Measurements from ENCODE around the gene TRPM3.
"Not testable (repeated sequence)": the region's sequence is repeated elsewhere in the genome, so short reads cannot be mapped to it uniquely, and the experiment has no call there.

Gene TRPM3

DNA sequence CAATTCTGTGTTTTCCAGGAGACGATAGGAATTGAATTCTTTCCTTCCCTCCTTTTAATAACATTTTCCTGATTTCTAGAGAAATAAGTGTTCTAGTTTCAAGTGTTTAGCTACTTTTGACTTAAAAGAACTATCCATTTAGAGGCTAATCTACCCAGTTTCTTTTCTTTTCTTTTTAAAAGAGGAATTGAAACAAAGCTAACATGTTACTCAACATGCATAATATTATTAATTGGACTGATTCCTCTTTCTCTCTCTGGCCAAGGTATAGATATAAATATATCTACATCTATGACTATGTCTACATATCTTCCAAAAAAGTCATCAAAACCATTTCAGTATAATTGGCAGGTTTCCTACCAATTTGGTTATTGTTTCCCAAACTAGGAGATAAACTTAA, 309.8 kb downstream of the TRPM3 start:
- no peak for DNase-seq

DNA sequence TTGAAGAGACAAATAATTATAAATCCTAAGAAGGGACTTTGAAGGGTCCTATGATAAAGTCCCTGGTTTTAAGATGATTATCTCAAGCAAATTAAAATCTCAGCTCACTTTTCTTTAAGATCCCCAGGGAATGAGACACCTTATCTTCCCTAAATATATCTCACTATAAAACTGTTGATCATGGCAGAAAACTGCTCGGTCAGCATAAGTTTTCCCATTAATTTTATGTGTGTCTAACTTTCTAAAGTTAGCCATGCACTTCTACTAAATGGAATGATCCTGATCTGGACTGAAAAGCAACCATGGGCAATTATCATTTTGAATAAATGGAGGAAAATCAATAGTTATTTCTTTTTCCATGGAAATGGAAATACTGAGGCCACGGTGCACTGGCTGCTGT, 314.5 kb downstream of the TRPM3 start:
- DNase-seq, result no peak

- no peak for DNase-seq
Measured at GRCh38 chr9:70805949-70806348, 315.5 kb downstream of the TRPM3 start.

DNA sequence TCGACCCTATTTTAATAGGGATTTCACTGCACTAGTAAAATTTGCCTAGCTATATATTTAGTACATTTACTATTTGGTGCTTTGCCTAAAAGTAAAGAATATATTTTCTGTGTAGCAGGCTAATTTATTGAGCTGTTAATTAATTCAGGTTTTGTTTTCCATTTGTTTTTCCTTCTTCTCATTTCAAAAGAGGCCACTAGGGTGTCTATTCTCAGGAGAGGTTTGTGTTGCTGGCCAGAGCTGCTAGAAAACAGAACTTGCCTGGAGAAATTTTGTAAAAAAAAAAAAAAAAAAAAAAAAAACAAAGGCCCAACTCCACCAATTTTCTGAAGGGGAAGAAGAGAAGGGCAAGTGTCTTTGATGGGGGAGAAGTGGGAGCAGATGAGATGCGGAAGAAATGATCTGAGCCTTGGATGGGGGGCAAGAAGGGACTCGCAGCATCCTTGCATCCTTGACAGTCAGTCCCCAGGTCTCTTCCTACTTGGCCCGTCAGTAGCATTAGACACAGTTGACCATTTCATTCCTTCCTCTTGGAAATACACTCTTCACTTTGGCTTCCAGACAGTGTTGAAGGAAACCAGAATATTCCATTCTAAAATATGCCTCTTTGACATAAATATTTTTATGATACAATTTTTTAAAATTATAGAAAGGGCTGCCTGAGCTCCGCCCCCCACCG, 318.5 kb downstream of the TRPM3 start:
- DNase-seq, result no peak

DNA sequence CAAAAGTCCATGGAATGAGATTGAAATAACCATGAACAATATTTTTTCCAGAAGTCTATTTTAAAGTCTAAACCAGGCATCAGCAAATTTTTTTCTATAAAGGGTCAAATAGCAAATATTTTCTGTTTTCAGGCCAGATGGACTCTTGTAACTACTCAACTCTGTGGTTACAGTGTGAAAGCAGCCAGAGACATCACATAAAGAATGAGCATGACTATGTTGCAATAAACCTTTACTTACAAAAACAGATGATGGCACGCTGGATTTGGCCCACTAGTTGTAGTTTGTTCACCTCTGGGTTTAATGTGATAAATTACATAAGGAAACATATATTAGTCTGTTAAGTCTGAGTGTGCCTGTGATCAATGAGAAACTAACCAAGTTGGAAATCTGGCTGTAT, 319.2 kb downstream of the TRPM3 start:
- no peak for DNase-seq

DNA sequence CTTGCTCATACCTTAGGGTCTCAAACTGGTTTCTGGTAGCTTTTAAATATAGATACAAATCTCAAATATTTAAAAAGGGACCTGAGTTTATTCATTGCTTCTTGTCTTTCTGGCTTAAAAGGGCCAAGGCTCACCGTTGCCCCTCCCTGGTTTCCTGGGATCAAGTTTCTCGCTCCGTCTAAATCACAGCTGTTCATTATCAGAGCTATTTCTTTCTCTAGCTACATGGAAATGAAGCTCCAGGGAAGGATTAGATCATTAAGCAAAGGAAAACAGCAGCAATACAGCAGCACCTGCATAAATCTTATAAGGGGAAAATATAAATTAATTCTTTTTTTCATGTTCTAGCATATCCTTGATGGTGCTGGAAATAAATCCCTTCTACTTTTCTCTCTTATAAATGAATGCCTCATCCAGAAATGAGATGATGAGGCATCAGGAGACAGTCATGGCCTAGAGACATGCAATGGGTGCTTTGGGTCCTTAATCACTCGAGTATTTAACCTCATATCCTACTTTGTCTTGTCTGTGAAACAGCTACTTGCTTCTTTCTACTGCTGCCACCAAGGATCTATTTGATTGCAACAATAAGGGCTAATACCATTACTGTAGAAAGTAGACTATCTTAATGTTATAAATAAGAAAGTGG, 320.1 kb downstream of the TRPM3 start:
- DNase-seq, result no peak

- no peak for DNase-seq
Measured at GRCh38 chr9:70798018-70798417, 323.4 kb downstream of the TRPM3 start.

DNA sequence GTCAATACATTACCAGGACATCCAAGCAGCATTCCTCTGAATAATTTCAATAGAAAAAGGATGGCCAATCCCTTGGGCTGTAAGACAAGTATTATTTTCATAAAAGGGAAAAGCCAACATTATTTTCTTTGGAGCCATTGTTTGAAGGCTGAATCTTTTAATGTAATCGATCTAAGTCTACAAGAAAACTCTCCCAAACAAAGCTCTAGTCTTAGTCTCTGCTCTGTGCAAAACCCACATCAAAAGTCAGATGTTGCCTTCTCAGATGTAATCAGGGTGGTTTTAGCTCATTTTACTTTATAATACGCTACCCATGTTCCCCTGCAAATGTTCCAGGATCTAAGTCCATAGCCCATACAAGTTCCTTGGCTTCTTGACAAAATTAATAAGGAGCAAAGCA, 325.6 kb downstream of the TRPM3 start:
- DNase-seq, result no peak

GRCh38 chr9:70792796-70793195, 328.6 kb downstream of the TRPM3 start:
- DNase-seq, result no peak

DNA sequence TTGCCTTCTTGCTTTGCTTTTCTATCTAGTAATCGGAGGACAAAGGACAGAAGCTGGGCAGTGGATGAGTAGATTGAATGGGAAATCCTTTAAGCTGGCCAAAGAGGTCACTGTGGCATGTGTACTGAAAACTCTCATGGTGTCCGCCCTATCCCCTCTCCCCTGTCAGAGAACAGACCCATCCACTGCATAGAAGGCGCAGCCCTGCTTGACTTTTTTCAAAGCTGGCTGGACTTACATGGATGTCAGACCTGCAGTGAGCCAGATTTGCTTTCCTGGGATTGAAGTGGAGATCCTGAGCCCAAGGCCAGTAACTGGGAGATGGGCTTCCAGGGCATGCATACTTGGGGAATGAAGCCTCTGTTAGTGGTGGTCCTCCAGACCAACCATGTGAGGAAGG, 329.5 kb downstream of the TRPM3 start:
- no peak for DNase-seq

GRCh38 chr9:70789086-70789485, 332.3 kb downstream of the TRPM3 start:
- no peak for DNase-seq

GRCh38 chr9:70784456-70784855, 337.0 kb downstream of the TRPM3 start:
- no peak for DNase-seq

DNA sequence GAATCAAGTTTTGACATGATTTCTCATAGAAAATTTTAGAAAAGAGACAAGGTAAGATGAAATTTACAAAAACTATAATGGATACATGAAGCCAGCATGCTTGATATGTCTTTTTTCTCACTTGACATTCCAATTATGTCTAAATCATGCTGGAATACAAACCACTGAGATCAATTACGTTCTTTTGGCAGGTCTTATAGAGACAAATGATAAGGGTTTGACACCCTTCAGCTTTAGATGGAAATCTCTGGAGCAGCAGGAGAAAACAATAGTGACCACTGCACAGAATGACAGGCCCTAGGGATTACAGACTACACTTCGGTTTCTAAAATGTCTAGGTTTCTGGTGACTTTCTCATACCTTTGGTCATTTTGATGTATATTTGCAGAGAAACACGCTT, 342.9 kb downstream of the TRPM3 start:
- DNase-seq, result no peak

DNA sequence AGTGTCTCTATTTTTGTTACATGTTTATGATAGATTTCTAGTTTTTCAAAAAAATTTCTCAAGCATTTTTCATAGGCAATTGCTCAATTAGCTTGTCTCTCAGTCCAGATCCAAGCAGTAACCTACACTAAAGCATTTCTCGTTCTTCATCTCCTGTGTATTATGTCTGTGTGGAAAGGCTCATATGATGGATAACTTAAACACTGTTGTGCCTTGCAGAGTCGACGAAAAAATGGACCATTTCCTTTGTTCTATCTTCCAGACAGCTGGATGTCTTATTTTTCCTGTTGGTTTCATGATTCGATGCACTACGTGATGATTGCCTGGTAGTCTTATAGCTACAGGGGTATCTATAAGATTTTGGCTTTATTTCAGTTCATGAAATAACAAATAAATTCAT, 347.8 kb downstream of the TRPM3 start:
- DNase-seq, result no peak

DNA sequence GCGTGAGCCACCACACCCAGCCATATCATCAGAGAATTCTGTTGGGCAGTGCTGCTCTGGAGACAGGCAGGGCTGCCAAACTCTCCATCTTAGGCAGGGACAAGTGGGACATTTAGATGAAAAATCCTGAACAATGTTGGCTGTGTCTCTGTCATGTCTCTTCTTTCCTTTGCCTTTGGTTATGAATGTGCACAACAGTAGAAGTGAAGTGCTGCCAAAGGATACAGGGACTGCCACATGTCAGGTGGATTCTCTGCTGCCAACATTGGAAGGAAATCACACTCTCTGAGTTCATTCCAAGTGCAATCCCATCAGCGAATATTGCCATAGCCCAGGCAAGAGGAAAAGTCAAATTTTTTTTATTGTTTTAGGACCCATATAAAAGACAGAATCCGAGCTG, 348.8 kb downstream of the TRPM3 start:
- no peak for DNase-seq

- DNase-seq, result no peak
Measured at GRCh38 chr9:70765946-70766345, 355.5 kb downstream of the TRPM3 start.

DNA sequence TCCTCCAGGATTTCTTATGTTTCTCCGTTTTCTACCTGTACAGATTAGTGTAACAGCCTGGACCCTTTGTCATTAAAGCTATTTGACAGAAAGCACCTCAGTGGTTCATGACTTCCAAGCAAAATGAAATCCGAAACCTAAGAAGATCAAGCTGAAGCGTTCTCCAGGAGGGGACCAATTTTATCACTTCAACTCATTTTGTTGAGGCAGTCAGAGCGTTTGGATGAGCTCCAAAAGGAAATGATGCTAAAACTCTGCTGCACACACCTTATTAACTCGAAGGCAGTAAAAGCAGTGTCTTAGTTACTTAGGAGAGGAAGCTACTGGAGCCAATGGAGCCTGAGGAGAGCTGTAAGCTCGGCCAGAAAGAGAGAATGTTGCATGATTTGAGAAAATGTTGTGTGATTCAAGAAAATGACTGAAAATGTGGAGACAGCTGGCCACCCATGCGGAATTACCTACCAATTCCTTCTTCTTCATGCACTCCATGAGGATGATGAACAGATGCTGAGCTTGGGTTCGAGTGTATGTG, 360.2 kb downstream of the TRPM3 start:
- DNase-seq, result no peak

DNA sequence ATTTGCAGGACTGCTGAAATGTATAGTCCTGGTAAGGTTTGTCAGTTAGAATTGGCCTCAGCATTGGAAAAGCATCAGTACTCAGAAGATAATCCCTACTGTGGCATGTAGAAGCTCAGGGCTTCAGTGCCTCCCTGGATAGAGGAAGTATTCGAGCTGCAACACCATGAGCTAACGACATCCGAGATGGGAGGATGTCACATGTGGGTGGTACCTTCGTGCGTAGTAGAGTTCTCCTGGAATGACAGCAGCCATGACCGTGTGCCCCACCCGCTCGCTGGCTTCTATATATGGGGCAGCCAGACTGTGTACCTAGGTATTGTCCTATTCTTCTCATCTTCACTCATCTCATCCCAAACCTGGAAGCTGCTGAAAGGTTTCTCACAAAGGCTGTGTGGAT, 361.2 kb downstream of the TRPM3 start:
- no peak for DNase-seq

GRCh38 chr9:70753311-70753710, 368.1 kb downstream of the TRPM3 start:
- DNase-seq, result no peak

DNA sequence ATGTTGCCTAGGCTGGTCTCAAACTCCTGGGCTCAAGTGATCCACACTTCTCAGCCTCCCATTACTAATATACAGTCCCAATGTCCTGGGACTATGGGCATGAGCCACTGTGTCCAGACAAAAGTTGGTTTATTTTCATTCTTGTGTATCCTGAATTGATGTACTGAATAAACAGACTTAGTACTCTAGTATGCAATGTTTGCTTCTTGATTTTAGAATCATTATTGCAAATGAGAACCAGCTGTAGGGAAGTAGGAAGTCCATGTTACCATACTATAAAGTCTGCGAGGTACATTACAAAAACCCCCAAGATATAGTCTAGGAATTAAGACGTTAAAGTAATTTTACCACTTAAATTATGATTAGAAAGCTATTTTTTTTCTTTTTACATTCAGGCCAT, 372.4 kb downstream of the TRPM3 start:
- DNase-seq, result no peak

DNA sequence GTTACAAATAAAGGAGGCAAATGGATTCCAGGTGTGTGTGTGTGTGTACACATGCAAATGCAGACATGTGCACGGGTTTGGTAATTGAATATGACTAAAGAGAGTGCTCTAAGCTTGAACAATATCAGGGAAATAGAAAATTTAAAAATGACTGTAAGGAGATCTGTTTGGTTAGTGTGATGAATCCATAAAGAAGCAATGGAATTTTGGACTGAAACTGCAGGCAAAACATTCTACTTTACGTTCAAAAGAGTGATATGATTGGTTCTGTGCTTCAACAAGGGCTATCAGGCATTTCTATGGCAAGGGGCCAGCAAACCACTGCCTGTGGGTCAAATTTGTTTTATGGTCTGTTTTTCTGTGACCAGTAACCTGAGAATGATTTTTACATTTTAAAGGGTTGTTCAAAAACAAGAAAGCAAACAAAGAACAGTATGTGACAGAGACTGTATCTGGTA, 374.1 kb downstream of the TRPM3 start:
- DNase-seq, result no peak

DNA sequence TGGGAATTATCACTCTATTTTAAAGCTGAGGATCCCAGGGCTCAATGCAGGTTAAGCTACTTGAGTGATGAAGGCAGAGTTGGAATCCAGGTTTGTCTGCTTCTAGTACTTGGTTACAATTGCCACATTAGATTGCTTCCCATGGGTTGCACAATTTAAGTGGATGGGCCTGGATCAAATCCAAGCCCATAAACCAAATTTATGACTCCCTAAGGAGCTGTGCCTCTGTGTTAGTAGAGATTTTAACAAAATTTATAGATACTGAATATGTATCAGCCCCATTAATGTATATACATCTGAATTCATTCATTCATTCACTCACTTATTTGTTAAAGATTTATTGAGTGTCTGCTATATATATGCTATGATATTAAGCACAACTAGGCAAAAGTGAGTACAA, 374.7 kb downstream of the TRPM3 start:
- no peak for DNase-seq

DNA sequence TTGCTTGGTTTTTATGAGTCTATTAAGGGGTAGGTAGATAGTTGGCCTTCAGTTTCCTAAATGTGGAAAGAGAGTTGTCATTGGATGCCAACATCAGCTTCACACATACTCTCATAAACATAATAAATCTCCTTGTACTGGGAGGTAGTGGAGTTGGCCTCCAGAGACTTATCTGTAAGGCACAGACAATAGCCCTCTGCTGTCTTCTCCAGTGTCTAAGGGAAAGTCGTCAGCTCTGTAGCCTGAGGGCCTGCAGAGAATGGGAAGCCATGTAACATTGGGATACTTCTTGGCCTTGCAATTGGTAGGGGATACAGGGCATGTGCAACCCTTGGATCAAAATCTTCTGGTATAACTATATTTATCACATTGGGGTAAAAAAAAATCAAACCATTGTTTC, 375.1 kb downstream of the TRPM3 start:
- no peak for DNase-seq

DNA sequence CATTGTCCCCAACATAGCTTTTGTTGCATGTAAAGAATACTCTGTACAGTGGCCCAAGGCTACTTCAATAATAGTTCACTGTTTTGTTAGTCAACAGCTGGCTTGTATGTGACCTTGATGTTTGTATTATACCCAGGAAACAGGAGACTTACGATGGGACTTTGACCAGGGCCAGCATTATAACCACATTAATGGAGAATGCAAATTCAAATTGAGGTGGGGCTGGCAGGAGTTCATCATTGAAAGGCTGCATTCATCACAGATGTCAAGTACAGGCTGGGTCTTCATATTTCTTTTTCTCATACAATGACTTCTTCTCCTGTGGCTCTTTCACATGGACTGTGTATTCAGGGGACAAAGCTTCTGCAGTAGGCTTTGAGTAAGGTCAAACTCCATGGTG, 396.6 kb downstream of the TRPM3 start:
- not testable (repeated sequence) for DNase-seq

DNA sequence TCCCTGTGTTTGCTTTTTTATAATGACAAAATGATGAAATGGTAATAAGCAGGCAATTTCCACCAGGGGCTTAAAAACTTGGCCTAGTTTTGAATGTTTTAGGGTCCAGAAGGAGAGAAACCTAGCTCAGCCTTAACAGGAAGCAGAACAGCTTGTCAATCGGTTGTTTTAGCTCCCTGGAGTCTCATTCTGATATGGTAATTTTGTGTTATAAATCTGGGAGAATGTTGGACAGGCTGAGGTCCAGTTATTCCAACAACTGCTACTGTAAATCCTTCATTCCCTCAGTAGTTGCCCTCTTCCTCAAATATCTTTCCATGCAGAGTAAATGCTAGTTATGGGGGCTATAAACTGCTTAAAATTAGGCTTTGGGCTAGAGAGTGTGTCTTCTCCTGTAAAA, 397.4 kb downstream of the TRPM3 start:
- not testable (repeated sequence) for DNase-seq

Measured in NCI-H1092 treated with DMSO at 0.1 percent for 48 hours (cell line).